GM19452 (cell line): Measurements from ENCODE around the gene RPL37A.
"Not testable (repeated sequence)": the region's sequence is repeated elsewhere in the genome, so short reads cannot be mapped to it uniquely, and the experiment has no call there.

Experiments used
- ATAC-seq: cut with Tn5 transposase; IDR thresholded peaks from one replicate; pipeline ENCODE4 v1.9.1; 2021; ENCODE audit not compliant: unreplicated experiment

RPL37A gene

GRCh38 chr2:216516730-216517350 is 18.2 kb downstream of the RPL37A start:
- no peak for ATAC-seq

DNA sequence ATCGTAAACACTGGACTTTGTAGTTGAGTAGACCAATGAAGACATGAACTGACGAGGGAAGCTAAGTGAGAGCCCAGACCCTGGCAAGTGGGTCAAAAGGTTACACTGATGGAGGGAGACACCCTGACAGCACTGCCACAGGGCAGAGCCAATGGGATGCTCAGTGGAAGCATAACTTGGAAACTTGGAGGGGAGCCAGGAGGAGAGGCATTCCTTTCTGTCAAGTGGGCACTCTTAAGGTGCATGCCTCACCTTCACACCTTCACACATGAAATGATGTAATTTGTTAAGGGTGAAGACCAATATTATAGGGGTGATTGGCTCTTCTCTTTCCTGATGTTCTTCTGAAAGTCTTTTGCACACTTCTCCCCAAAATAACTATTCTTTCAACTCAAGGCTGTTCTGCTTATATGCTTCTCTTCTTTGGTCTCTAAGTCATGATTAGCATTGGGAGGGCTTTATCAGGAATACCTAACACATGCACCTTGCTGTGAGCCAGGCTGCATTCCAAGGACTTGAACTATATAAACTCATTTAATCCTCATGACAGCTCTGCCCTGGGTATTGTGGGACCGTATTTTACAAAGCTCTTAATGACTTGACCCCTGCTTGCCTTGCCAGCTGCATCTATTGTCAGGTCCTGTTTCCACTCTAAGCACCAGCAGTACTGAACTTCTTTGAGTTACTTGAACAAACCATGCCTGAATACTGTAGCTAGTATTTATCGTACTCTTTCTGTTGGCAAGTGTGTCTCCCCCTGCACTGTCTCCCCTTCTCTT is 19.0 kb downstream of the RPL37A start:
- ATAC-seq = no peak

DNA sequence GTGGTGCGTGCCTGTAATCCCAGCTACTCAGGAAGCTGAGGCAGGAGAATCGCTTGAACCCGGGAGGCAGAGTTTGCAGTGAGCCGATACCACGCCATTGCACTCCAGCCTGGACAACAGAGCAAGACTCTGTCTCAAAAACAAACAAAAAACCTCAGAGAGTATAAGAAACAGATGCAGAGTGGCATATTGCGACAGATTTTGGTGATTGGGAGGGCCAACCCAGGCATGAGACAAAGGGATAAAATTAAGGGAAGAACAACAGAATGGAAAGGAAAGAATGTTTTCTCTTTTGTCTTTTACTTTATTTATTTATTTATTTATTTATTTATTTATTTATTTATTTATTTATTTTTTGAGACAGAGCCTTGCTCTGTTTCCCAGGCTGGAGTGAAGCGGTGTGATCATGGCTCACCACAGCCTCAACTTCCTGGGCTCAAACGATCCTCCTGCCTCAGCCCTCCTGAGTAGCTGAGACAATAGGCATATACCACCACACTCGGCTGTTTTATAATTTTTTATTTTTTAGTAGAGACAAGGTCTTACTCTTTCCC is 20.0 kb downstream of the RPL37A start:
- not testable (repeated sequence) for ATAC-seq

DNA sequence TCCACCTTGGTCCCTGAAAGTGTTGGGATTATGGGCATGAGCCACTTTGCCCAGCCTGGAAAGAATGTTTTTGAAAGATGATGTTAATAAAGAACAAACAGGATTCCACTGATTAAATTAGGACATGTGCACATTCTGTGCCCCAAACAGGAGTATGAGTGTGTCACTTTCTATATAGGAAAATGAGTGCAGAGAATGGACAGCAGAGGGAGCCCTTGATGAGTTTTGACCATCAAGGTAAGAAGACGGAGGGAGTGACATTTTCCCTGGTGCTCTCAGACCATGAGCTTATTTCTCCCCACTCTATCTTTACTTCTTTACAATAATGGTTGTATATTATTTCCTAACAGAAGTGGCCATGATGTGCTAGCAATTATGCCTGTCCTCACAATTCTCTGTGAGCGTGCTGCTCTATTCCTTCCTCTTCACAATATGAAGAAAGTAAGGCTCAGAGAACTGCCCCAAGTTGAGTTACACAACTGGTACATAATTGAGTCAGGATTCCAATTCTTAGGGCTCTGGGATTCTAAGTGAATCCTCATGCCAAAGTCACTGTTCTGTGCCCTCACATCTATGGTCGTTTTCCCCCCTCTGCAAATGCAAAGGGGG is 20.6 kb downstream of the RPL37A start:
- no peak for ATAC-seq

DNA sequence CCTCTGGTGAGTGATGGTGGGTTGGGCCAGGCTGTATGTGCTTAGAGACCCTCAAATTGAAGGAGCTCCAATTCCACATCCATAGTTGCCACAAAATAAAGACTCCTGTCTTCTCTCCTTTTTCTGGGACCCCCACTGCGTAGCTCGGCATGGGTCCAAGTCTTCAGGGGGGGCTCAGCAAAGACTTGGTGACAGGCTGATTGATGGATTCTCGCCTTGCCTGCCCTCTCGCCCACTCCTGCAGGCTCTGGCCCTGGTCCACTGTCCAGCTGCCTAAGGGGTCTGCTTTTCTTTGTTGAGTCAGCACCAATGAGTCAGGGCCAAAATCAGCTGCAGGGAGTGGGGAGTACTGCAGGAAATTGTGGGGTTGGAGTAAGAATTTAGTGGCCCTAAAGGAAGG is 21.5 kb downstream of the RPL37A start:
- ATAC-seq = no peak

DNA sequence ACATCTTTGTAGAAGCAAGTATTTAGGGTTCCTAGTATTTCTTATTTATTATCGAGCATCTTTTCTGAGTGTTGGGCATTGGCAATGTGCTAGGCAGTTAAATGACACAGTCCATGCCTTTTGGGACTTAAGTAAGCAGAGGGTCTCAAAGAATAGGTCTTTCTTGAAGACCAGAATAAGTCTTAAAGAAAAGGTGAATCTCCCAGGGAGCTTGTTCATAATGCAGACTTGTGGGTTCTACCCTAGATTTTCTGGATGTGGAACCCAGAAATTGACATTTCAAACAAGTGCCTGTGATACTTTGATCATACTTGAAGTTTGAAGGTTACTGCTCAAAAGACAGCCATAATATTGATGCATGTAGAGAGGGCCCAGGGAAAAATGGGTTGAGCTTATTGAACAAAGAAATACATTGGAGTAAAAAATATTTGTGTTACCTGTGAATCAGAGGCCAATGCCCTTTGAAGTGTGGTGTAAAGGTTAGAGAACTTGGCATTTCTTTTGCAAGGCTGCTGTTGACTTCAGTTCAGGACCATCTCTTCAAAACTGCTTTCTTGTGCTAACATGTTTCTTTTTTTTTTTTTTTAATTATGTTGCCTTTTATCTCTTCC is 24.4 kb downstream of the RPL37A start:
- ATAC-seq = no peak

- ATAC-seq = no peak
Observed at GRCh38 chr2:216525972-216526371, 27.3 kb downstream of the RPL37A start.

GRCh38 chr2:216526939-216527338 is 28.3 kb downstream of the RPL37A start:
- ATAC-seq = no peak

DNA sequence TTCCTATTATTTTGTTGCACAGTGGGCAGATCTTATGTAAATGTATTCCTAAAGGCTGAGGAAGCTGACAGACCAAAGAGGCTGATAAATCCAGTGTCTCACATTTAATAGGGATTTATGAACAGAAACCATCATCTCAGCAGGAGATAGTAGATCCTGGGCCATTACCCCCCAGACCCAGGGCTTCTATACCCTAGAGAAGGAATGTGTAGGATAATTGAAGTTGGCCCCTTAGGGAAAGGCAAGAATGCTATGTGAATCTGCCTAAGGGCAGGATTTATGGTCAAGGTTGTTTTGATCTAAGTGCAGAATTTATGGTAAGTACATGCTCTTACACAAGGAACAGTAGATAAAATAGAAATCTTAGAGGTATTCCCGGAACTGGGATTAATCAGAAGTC is 29.0 kb downstream of the RPL37A start:
- no peak for ATAC-seq

GRCh38 chr2:216532562-216532961 is 33.9 kb downstream of the RPL37A start:
- no peak for ATAC-seq

DNA sequence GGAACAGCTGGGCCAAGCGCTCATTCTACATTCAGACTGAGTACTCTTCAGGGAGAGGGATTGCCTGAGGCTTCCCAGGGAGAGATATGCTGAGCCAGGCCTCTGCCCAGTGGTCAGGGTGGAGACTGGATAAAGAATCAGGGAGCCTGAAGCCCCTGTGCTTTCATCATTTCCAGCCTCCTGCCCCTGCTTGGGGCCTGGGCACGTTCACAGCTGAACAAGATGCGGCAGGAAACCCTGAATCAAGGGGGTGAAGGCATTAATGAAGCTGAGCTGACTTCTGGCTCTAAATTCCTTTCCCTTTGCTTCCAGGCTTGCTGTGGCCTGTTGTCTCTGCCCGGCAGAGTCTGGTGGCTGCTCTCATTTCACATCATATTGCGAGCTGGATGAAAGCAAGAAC is 35.0 kb downstream of the RPL37A start:
- no peak for ATAC-seq

- ATAC-seq = no peak
Observed at GRCh38 chr2:216534809-216535208, 36.2 kb downstream of the RPL37A start.

- ATAC-seq = no peak
Observed at GRCh38 chr2:216535454-216535995, 36.9 kb downstream of the RPL37A start.

GRCh38 chr2:216536734-216537210 is 38.1 kb downstream of the RPL37A start:
- no peak for ATAC-seq

- no peak for ATAC-seq
Observed at GRCh38 chr2:216537366-216537765, 38.7 kb downstream of the RPL37A start.

DNA sequence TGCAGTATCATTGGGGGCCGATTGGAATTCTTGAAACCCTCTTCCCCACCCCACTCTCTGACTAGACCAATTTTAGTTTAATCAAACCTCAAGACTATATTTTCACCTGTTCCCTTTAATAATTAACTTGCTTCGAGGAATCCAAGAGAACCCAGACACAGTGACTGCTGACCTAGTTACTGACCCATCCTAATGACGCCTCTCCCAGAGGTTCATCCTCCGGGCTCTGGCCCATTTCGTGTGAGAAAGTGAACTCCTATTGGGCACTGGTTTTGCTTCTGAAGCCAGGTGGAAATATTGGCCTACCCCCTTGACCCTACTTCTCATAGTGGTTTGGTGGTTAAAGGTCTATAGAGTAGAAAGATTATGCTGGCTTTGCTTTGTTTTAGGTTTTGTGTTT is 39.9 kb downstream of the RPL37A start:
- ATAC-seq = no peak

DNA sequence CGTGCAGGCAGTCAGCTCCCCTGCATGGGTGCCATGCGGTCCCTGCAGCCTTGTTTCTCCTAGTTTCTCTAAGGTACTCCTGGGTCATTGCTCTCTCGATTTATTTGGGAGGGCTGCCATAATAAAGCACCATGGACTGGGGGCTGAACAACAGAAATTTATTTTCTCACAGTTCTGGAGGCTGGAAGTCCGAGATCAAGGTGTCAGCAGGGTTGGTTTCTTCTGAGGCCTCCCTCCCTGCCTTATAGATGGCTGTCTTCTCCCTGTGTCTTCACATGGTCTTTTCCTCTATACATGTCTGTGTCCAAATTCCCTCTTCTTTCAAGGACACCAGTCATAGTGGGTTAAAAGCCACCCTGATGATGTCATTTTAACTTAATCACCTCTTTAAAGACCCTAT is 40.5 kb downstream of the RPL37A start:
- no peak for ATAC-seq

GRCh38 chr2:216539791-216540241 is 41.2 kb downstream of the RPL37A start:
- ATAC-seq = peak; percentile 55

GRCh38 chr2:216540920-216541319 is 42.3 kb downstream of the RPL37A start:
- ATAC-seq = no peak

DNA sequence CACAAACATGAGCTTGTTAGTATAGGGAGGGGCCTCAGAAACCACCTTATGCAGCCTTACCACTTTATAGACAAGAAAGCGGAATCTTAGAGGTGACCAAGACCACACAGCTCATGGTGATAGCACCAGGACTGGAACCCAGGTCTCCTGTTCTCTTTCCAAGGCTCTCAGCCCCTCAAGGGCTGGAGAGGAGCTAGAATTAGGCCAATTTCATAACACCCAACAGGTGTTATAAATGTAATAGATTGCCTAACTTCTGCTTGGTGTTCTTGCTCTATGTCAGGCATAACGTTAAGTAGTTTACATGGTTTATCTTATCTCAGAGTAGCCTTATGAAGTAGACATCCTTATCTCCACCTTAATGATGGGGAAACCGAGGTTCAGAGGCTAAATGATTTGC is 42.9 kb downstream of the RPL37A start:
- no peak for ATAC-seq

DNA sequence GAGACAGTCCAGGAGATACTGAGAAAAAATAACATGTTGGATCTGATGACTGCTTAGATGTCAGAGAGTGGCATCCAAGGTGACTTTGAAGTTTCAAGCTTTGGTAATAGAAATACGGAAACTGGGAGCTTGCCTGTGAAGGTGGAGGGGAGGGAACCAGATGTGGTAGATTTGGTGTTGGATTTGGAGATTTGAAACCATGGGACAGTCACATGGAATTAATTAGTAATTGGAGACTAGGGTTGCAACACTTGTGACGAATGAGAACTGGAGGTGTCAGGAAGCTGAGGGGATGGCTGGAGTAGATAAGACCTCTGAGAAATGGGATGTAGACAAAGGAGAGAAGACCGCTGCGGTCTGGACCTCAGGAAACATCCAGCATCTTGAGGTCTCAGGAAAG is 46.7 kb downstream of the RPL37A start:
- no peak for ATAC-seq
